Activated CD4-positive, alpha-beta T cell treated with anti-CD3 and anti-CD28 coated beads for 48 hours (primary cell): ENCODE measurements around the gene SYNGR3.
"Not testable (repeated sequence)": the region's sequence is repeated elsewhere in the genome, so short reads cannot be mapped to it uniquely, and the experiment has no call there.

Experiments used
- DNase-seq: peaks from one replicate; pipeline ENCODE4 v3.0.0-alpha.2; 2020

Gene SYNGR3

DNA sequence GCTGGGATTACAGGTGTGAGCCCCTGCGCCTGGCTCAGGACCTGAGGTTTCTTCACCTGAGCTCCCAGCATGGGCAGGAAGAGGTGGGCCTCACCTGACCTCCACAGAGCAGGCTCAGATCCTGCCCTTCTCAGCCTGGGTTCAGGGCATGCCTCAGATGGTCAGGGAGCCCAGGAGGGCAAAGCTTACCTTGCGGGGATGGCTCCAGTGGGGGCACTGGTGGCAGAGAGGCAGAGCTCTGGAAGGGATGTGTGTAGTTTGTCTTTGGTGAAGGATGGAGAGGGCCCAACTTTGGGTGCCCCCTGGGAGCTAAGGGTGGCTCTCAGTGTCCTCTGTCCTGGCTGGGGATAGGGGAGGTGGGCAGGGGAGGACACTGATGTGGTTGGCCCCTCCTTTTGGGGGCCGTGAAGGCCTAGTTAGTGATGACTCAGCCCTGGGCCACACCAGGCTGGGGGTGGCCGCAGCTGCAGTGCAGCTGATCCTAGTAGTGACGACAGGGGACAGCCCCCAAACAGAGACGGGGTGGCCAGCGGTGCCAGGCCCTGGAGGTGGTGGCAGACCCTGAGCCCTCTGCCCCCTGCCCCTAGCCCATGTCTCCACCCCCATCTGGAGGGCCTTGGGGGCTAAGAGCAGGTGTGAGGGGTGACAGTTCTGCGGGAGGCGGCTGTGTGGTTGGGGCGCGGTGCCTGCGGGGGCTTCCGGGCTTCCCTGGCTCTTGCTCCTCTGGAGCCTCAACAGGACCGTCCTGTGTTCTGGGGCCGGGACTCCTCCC lies 42.7 kb downstream of the SYNGR3 start:
- no peak for DNase-seq

DNA sequence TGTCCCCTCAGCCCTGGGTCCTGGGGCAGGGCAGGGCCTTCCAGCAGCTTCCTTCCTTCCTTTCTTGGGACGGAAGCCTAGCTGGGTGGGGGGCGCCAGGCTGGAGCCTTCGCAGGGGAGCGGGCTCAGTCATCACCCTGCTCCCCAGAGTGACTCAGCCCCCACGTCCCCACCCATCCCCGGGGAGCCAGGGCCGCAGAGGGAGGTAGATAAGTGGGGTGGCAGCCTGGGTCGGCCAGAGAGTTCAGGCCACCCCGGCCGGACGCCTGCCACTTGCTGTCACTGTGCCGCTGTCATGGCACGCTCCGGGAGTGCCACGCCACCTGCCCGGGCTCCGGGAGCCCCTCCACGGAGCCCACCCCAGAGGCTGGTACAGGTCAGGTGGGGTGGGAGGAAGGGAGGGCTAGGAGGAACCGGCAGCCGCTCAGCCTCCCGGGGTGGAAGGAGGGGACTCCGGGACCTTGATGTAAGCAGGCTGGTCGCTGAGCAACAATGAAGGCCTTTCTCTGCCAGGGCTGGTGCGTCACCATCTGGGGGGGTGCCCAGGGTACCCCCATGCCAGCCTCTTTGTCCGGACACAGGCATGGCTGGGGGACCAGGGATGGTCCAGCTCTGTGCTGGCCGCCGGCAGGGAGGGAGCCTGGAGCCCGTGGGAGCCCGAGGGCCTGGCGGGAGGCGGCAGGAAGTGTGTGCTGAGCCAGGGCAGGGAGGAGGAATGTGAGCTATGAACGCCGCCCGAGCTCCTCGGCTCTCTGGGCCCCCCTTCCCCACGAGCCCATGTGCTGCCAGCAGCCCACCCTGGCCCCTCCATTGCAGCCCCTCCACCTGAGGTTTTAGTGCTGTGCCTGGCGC lies 43.5 kb downstream of the SYNGR3 start:
- no peak for DNase-seq

DNA sequence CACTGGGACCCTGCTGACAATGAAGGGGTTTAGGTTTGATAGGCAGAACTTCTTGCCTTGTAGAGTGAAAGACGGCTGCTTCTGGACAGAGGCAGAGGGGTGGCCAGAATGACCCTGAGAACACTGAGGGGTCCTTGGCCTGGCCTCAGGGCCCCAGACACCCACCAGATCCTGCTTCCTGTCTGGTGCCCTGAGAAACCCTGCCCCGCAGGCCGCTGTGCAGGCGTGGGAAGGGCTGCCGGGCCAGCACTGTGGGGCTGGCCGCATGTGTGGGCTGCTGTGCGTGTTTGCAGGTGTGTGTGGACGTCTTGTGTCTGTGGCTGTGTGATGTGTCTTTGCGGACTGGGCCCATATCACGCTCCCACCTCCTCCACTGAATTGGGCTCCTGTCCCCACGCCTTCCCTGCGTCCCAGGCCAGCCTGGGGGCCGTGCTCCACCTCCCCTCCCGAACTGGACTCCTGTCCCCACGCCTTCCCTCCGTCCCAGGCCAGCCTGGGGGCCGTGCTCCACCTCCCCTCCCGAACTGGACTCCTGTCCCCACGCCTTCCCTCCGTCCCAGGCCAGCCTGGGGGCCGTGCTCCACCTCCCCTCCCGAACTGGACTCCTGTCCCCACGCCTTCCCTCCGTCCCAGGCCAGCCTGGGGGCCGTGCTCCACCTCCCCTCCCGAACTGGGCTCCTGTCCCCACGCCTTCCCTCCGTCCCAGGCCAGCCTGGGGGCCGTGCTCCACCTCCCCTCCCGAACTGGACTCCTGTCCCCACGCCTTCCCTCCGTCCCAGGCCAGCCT lies 44.3 kb downstream of the SYNGR3 start:
- DNase-seq = not testable (repeated sequence)

DNA sequence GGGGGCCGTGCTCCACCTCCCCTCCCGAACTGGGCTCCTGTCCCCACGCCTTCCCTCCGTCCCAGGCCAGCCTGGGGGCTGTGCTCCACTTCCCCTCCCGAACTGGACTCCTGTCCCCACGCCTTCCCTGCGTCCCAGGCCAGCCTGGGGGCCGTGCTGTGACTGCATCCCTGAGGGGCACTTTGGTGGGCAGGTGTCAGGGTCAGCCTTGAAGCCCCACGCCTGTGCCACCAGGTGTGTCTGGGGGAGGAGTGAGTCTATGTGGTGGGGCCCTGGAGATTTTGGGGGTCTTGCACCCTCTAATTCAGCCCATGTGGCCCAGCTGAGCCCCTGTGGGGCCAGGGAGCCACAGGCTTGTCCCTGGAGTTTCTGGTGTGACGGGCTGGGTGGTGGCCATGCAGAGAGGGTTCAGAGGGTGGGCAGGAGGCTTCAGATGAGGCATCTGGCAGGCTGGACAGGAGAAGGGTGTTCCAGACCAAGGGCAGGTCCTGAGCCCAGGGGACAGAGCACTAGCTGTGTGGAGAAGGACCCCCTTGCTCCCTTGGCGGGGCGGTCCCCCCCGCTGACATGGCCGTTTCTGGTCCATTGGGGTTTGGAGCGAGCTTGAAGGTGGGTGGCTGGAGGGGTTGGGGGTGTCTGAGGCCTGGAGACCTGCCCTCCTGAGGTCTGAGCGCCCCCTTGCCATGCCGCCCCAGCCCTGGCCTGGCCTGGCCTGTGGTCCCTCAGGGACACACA lies 45.1 kb downstream of the SYNGR3 start:
- DNase-seq = no peak

DNA sequence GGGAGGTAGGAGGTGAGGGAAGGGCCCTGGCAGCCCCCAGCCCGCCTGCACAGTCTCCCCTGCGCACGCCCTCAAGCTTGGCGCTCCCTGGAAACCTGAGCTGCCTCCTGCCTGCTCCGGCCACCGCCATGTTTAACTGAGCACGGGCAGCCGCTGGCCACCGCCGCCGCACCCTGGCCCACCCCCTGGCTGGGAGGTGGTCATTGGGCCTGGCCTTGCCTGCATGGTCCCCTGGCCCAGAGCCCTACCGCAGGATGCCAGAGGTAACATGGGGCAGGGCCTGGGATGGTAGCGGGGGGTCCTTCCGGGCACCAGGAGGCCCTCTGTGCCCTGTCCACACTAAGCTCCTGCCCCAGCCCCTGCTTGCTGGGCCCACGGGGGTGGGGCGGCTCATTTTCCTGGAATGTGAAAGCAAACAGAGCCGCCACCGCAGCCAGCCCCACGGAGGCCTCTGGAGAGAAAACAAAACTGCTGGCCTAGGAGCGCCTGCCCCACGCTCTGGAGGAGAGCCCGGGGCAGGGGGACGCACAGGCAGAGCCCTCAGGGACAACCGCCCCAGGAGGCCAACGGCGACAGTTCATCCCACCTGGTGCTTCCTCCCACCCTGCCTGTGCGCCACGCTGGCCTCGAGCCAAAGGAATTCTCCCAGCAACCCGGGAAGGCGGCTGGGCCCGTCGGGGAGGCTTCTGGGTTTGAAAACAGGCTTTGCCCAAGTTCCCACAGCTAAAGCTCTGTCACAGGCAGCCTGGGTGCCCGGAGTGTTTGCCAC lies 45.8 kb downstream of the SYNGR3 start:
- no peak for DNase-seq

DNA sequence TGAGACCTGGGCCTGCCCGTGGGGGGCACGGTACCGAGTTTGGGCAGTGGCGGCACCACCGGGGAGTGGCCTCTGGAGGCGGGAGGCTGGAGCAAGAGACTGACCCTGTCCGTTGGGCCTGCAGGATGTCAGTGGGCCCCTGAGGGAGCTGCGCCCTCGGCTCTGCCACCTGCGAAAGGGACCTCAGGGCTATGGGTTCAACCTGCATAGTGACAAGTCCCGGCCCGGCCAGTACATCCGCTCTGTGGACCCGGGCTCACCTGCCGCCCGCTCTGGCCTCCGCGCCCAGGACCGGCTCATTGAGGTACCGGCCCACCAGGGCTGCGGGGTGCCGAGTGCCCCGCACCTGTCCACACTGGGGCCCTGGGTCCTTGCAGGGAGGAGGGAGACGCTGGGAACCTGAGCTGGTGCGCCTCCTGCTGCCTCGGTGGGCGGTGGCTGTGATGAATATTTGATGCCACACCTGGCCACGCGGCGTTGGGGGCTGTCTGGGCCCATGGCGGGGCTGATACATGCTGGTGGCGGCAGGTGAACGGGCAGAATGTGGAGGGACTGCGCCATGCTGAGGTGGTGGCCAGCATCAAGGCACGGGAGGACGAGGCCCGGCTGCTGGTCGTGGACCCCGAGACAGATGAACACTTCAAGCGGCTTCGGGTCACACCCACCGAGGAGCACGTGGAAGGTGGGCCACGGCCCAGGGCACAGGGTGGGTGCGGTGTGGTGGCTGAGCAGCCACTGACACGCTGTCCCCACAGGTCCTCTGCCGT lies 46.6 kb downstream of the SYNGR3 start:
- DNase-seq = no peak

DNA sequence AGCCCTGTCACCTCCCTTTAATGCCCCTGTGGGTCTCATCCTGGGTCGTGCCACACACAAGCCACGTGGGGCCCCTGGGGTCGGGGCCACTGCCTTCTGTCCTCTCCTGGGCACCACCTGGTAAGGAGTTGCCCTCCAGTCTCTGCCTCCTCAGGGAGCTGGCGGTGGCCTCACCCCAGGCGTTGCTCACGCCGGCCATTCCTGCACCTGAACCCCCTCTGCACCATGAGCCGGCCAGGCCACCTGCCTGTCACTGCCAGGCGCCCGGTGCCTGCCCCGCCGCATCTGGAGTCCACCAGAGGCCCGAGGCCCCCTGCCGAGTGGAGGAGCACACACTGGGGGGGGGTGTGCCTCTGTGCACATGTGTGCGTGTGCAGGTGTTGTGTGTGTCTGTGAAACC lies 47.3 kb downstream of the SYNGR3 start:
- DNase-seq = no peak

DNA sequence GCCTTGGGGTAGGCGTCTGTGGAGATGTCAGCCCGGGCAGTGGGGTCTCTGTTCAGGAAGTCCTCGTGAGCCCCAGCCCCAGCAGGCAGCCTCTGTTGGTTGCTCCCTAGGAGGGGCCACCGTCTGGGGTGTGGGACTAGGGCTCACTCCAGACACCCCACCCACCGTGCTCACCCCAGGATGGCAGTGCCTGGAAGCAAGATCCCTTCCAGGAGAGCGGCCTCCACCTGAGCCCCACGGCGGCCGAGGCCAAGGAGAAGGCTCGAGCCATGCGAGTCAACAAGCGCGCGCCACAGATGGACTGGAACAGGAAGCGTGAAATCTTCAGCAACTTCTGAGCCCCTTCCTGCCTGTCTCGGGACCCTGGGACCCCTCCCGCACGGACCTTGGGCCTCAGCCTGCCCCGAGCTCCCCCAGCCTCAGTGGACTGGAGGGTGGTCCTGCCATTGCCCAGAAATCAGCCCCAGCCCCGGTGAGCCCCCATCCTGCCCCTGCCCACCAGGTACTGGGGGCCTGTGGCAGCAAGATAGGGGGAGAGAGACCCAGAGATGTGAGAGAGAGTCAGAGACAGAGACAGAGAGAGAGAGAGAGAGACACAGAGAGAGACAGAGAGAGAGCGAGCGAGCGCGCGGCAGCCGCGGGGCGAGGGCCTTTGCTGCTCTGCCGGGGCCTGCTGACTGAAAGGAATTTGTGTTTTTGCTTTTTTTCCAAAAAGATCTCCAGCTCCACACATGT lies 48.0 kb downstream of the SYNGR3 start:
- DNase-seq = no peak

DNA sequence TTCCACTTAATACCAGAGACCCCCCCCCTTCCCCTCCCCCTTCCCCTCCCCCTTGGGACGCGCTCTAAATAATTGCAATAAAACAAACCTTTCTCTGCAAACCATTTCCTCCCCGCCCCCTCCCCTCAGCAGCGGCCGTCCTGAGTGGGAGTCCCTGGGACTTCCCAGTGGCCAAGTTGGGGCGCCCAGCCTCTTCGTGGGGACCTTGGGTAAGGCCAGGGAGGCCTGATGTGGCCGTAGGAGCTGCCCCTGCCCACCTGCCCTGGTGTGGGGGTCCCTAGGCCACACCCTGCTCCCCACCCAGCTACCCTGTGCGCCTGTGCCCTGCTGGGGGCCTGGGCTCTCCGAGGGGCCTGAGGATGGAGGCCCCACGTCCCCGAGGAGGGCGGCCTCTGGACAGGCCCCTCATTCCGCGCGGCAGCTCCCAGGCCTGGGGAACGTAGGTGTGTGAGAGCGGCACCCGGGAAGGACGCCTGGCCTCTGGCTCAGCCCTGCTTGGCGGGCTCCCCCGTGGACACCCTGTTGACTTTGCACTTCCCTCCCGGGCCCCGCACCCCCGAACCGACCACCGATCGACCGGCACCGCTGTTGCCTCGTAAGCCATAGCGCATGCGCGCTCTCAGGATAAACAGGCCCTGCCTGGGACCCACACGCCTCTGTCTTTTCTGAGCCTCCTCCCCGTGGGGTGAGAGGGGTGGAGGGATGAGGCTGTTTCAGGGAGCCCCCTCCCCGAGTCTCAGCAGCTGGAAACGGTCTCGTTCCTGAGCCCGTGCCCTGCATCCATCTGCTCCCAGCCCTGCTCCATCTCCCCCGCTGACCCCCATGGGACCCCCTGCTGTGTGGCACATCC lies 48.8 kb downstream of the SYNGR3 start:
- DNase-seq = no peak

DNA sequence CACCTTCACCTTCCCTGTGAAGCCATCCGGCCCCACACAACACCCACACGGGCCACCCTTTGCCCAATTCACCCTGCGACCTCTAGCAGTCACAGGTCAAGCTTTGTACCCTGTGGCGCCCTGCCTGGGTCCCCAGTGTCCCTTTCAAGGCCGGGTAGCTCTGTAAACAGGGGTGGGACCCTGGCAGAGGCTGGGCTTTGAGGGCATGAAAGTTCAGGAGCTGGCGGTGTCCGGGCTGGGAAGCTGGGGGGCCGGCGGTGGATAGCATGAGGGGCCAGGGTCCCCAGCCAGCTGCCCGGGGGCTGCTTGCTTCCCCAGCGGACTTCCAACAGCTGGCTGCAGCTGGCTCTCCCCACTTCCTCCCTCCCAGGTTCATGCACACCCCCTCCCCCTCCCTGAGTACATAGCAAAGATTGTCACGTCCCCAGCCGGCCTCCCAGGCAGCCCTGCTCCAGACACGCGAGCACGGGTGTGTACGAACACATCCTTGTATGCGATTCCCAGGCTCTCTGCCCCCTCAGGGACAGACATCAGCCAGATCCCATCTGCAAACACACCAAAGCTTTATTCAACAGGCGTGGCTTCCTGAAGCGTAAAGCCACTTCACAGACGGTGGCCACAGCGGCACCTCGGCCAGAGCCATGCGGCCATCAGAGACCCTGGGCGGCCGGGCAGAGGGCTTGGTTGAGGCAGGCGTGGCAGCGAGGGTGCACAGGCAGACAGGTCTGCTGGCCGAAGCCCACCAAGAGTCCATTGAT lies 49.7 kb downstream of the SYNGR3 start:
- no peak for DNase-seq

DNA sequence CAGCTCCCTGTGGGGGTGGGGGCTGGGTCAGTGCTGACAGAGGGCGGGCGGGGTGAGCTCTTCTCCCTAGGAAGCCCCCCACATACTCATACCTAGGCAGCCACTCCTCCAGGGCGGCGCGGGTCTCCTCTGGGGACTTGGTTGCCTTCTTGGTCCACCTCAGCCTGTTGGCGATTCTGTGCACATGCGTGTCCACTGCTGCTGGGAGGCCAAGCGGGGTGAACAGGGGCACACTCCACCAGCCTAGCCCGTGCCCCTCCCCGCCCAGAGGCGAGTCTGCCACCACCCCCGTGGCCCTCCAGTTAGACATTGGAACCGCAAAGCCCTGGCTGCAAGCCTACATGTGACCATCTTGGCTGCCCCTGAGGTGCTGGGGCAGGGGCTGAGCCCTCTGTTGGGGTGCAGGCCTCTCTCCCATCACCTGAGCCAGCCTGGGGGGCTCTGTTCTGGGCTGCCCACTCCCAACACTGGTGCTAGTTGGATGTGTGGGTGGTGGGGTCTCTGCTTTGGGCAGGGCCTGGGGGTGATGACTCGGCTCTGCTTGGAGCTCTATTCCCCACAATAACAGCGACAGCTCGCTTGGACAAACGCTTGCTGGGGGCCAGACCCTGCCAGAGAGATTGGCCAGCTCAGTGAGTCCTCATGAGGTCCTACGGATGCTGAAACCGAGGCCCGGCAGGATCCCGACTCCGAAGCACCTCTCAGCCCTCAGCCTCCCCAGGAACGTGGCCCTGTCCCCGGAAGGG lies 50.4 kb downstream of the SYNGR3 start:
- no peak for DNase-seq

DNA sequence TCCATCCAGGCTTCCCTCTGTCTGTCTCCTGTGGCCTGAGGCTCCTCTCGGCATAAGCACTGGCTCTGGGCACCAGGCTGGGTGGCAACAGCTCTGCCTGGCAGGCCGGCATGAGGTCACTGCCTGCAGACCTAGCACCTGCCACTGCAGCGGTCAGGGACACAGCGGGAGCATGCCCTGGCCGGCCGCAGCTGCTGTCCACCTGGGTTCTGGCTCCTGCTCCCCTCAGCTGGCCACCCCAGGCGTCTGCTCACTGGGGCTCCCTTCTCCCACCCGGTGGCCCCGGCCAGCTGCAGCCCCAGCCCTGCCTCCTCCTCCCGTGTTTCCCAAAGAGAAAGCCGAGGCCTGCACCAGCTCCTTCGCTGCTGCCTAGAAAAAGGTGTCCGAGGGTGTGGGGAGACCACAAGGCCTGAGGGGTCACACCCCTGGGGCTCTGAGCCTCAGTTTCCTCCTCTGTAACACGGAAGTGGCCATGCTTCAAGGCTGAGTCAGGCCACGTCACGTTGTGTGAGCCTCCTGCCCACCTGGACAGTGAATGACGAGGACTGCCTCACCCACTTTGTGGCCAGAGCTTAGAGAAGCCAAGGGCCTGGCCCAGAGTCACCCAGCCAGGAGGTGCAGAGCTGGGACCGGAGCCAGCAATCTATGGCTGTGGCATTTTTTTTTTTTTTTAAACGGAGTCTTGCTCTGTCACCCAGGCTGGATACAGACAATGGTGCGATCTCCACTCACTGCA lies 51.2 kb downstream of the SYNGR3 start:
- no peak for DNase-seq

DNA sequence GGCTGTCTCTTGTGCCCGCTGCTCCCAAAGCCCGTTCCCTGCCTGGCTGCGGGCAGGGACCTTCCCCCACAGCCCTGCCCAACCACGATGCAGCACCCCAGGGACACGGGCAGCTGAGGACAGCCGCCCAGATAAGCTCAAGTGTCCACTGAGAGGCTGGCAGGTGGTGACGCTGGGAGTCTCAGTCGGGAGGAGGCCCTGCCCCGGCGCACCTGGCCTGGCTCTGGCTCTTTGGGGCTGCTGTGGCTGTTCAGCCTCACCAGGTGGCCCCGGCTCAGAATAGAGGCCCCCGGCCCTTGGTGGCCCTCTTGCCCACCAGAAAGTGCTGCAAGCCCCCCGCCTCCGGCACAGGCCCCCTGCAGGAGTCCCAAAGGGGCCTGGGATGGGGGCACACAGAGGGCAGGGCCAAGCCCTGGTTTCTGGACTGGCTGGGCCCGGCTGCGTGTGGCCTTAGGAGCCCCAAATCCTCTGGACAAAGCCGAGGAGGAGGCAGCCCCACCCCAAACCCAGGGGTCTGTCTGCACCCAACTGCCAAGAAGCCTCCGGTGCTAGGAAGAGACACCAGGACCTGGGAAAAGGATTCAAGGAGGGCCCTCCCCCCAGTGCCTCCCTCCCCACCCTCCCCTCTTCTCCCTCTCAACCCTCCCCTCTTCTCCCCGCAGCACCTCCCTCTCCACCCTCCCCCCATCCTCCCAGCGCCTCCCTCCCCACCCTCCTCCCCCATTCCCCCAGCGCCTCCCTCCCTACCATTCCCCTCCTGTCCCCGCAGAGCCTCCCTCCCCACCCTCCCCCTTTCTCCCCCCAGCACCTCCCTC lies 52.6 kb downstream of the SYNGR3 start:
- DNase-seq = no peak

DNA sequence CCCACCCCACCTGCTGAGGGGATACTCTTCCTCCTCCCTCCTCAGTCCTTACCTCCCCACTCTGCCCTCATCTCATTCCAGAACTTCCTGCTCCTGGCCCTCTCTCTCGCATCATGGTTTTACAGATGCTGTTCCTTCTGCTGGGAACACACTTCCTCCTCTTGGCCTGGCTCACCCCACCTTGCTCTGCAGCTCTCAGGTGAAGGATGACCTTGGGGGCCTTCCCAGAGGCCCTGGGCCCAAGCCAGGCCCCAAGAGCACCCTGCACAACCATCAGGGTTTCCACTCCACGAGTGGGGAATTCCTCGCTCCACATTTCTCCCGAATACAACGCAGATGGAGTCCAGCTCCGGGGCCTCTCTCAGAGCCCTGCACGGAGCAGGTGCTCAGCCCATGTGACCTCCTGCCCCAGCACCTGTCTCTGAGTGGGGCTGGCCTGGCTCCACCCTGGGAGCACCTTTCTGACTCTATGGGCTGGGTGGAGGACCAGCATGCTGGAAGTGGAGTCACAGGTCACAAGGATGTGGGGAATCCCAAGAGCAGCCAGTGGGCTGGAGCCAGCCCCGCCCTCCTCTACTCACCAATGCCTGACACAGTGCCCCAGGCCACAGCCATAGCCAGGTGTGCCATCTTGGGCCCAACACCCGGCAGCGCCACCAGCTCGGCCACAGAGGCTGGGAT lies 53.4 kb downstream of the SYNGR3 start:
- no peak for DNase-seq
